Liver (tissue), 9 donors: ENCODE data around the gene MSI2. TPM values are rescaled to one million over a fixed set of nuclear protein-coding genes. Genes with fewer than 3 reads are reported as not detected.

Source experiments
- DNase-seq: peaks from one replicate; pipeline ENCODE4 v3.0.0-alpha.2; 2017; ENCODE audit warnings: low spot score
- H3K27ac ChIP-seq, 2 donors: one replicate each; pipeline ENCODE4 v1.7.0; 2013; ENCODE audit warnings: inconsistent platforms in 2 of 2, low read length in 2 of 2, control low read depth in 1 of 2, low read depth in 1 of 2, mild to moderate bottlenecking in 1 of 2
- H3K27me3 ChIP-seq, 4 donors: one replicate each; pipeline versions ENCODE4 v1.6.1 to v1.7.0; 2013; ENCODE audit warnings: low read length in 3 of 4, inconsistent platforms in 1 of 4, mild to moderate bottlenecking in 1 of 4, moderate library complexity in 1 of 4; ENCODE audit not compliant: control insufficient read depth in 4 of 4, insufficient read depth in 4 of 4
- H3K36me3 ChIP-seq, 4 donors: one replicate each; pipeline versions ENCODE4 v1.6.1 to v1.7.0; 2013; ENCODE audit warnings: low read length in 3 of 4, mild to moderate bottlenecking in 3 of 4, low read depth in 1 of 4, moderate library complexity in 1 of 4; ENCODE audit not compliant: control insufficient read depth in 4 of 4, insufficient read depth in 3 of 4
- H3K4me1 ChIP-seq, 4 donors: one replicate each; pipeline versions ENCODE4 v1.6.1 to v1.7.0; 2013; ENCODE audit warnings: low read length in 3 of 4, mild to moderate bottlenecking in 3 of 4, moderate library complexity in 1 of 4; ENCODE audit not compliant: control insufficient read depth in 4 of 4, insufficient read depth in 4 of 4
- H3K4me3 ChIP-seq, 3 donors: one replicate each; pipeline versions ENCODE4 v1.6.1 to v1.7.0; 2013; ENCODE audit warnings: low read length in 3 of 3, control low read depth in 1 of 3, low read depth in 1 of 3, mild to moderate bottlenecking in 1 of 3
- H3K9ac ChIP-seq, 2 donors: one replicate each; pipeline ENCODE4 v1.7.0; 2013; ENCODE audit warnings: low read length in 2 of 2, mild to moderate bottlenecking in 2 of 2, moderate library complexity in 2 of 2, control low read depth in 1 of 2, low read depth in 1 of 2
- H3K9me3 ChIP-seq, 4 donors: one replicate each; pipeline versions ENCODE4 v1.6.1 to v1.7.0; 2013; ENCODE audit warnings: low read length in 3 of 4; ENCODE audit not compliant: control insufficient read depth in 4 of 4
- EGR1 ChIP-seq, 2 donors: IDR thresholded peaks; 2 replicates each; pipeline ENCODE4 v1.6.1; 2016 to 2018; ENCODE audit warnings: antibody characterized with exemption in 2 of 2, low read depth in 2 of 2
- FOXA1 ChIP-seq: IDR thresholded peaks from 2 replicates; pipeline ENCODE4 v1.6.1; 2016; ENCODE audit warnings: antibody characterized with exemption
- FOXA2 ChIP-seq: IDR thresholded peaks from 2 replicates; pipeline ENCODE4 v1.6.1; 2016; ENCODE audit warnings: antibody characterized with exemption
- HNF4A ChIP-seq, 2 donors: conservative IDR thresholded peaks; 2 replicates each; pipeline ENCODE4 v1.6.1; 2016; ENCODE audit warnings: antibody characterized with exemption in 2 of 2, mild to moderate bottlenecking in 2 of 2
- HNF4G ChIP-seq: IDR thresholded peaks from 2 replicates; pipeline ENCODE4 v1.6.1; 2016; ENCODE audit warnings: antibody characterized with exemption
- NR2F2 ChIP-seq: IDR thresholded peaks from 2 replicates; pipeline ENCODE4 v1.6.1; 2016; ENCODE audit warnings: antibody characterized with exemption
- RAD21 ChIP-seq, 2 donors: IDR thresholded peaks; 2 replicates each; pipeline ENCODE4 v1.6.1; 2016; ENCODE audit warnings: antibody characterized with exemption in 2 of 2, mild to moderate bottlenecking in 2 of 2
- RXRA ChIP-seq, 2 donors: IDR thresholded peaks; 2 replicates each; pipeline ENCODE4 v1.6.1; 2017 to 2018; ENCODE audit warnings: antibody characterized with exemption in 2 of 2, mild to moderate bottlenecking in 1 of 2
- SP1 ChIP-seq: IDR thresholded peaks from 2 replicates; pipeline ENCODE4 v1.6.1; 2018; ENCODE audit warnings: antibody characterized with exemption, mild to moderate bottlenecking
- TAF1 ChIP-seq: conservative IDR thresholded peaks from 2 replicates; pipeline ENCODE4 v1.6.1; 2016; ENCODE audit warnings: antibody characterized with exemption, mild to moderate bottlenecking
- WGBS: extraction: QIAGEN DNeasy Blood & Tissue Kit; methylation state at CpG from one replicate; pipeline ENCODE4 v1.1.7; 2013; 5-methylcytosine and 5-hydroxymethylcytosine counted together
- polyA plus RNA-seq, 2 donors: library from polyadenylated mRNA; stranded (reverse) in 1 of 2; unstranded in 1 of 2; fragments of 200-250 nt in 1 of 2; fragments of >200 nt in 1 of 2; fragmentation: Nextera tagmentation in 1 of 2; extraction: Ambion mirVana in 1 of 2; gene quantifications; one replicate each; pipeline versions ENCODE4 v1.2.1 to v1.2.3, GENCODE V29; 2013 to 2015
- total RNA-seq, 2 donors: library from RNA; depleted of rRNA; stranded (reverse); fragments of >200 nt; gene quantifications; one replicate each; pipeline ENCODE4 v1.2.3, GENCODE V29; 2014
- TF ChIP-seq, protein P1 (sequence below): IDR thresholded peaks from 2 replicates; pipeline ENCODE4 v1.6.1; 2016; ENCODE audit warnings: antibody characterized with exemption
- TF ChIP-seq, protein P2 (sequence below): IDR thresholded peaks from 2 replicates; pipeline ENCODE4 v1.6.1; 2016; ENCODE audit warnings: antibody characterized with exemption
- TF ChIP-seq, protein P3 (sequence below): fragments of 150-350 bp; IDR thresholded peaks from 2 replicates; pipeline ENCODE4 v1.5.1; 2017; ENCODE audit warnings: improper control_type of control experiment, low read depth, low read length; ENCODE audit not compliant: missing input control
- TF ChIP-seq, protein P4 (sequence below): IDR thresholded peaks from 2 replicates; pipeline ENCODE4 v1.6.1; 2016; ENCODE audit warnings: antibody characterized with exemption
- donor health status: healthy.
- donor health status: healthy.
- donor health status: healthy.
- donor health status: healthy.
- donor health status: healthy.

MSI2 gene
- total and polyA plus RNA-seq, 4 donors, result 5.7 to 15.6 (median 9.2) TPM

DNA sequence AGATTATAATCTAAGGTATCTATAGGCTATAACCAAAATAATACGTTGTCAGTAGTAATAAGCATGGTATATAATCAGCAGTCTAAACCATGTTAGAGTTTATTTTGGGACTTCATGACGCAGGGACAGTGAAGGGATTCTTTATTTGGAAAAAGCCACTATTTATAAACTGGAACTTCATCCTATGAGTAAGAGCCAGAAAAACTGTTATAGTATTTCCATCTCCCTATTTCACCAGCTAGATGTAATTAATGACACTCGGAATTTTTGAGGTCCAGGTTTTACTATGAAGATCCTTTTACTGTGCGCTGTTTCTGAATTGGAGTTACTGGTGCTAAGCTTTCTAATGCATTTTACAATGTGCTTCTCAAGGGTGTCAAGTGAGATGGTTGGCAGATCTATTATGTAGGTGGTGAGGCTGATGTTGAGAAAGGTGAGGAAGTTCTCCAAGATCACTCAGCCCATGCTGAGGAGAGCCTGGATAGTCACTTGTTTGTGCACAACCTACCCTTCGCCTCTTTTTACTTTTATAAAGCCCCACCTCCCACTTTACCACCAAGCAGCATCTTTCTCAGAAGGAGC lies 149.3 kb downstream of the MSI2 start:
- H3K4me3 ChIP-seq, result no peak overlapping the region
- peaks cover 0 to 6% (median 0%) of the 10 kb centered on the region in 4 donors for H3K36me3 ChIP-seq
- H3K27me3 ChIP-seq, result no peaks in the 10 kb centered on the region
- H3K4me1 ChIP-seq, result no peaks in the 10 kb centered on the region
- TF ChIP-seq, protein P1, sequence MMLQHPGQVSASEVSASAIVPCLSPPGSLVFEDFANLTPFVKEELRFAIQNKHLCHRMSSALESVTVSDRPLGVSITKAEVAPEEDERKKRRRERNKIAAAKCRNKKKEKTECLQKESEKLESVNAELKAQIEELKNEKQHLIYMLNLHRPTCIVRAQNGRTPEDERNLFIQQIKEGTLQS, result no peak
- TF ChIP-seq HNF4A (conservative IDR thresholded peaks at IDR 0.05) (no peak), SP1 (no peak), EGR1 (IDR thresholded peaks at IDR 0.05; ENCODE audit: low read depth in 2 of 2) (no peak), RXRA (IDR thresholded peaks at IDR 0.05) (no peak), FOXA2 (no peak), TAF1 (no peak), RAD21 (IDR thresholded peaks at IDR 0.05) (no peak), HNF4G (no peak)
- TF ChIP-seq, protein P2, sequence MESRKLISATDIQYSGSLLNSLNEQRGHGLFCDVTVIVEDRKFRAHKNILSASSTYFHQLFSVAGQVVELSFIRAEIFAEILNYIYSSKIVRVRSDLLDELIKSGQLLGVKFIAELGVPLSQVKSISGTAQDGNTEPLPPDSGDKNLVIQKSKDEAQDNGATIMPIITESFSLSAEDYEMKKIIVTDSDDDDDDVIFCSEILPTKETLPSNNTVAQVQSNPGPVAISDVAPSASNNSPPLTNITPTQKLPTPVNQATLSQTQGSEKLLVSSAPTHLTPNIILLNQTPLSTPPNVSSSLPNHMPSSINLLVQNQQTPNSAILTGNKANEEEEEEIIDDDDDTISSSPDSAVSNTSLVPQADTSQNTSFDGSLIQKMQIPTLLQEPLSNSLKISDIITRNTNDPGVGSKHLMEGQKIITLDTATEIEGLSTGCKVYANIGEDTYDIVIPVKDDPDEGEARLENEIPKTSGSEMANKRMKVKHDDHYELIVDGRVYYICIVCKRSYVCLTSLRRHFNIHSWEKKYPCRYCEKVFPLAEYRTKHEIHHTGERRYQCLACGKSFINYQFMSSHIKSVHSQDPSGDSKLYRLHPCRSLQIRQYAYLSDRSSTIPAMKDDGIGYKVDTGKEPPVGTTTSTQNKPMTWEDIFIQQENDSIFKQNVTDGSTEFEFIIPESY, result no peak
- TF ChIP-seq, protein P3, sequence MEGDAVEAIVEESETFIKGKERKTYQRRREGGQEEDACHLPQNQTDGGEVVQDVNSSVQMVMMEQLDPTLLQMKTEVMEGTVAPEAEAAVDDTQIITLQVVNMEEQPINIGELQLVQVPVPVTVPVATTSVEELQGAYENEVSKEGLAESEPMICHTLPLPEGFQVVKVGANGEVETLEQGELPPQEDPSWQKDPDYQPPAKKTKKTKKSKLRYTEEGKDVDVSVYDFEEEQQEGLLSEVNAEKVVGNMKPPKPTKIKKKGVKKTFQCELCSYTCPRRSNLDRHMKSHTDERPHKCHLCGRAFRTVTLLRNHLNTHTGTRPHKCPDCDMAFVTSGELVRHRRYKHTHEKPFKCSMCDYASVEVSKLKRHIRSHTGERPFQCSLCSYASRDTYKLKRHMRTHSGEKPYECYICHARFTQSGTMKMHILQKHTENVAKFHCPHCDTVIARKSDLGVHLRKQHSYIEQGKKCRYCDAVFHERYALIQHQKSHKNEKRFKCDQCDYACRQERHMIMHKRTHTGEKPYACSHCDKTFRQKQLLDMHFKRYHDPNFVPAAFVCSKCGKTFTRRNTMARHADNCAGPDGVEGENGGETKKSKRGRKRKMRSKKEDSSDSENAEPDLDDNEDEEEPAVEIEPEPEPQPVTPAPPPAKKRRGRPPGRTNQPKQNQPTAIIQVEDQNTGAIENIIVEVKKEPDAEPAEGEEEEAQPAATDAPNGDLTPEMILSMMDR, result no peak
- TF ChIP-seq, protein P4, sequence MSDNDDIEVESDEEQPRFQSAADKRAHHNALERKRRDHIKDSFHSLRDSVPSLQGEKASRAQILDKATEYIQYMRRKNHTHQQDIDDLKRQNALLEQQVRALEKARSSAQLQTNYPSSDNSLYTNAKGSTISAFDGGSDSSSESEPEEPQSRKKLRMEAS, result no peak
- H3K9ac ChIP-seq, result no peak overlapping the region
- H3K27ac ChIP-seq, result no peak overlapping the region
- no peak for DNase-seq
- no peaks in the 10 kb centered on the region for H3K9me3 ChIP-seq
- 91% methylated on average over 5 of the region's 5 CpGs for WGBS

DNA sequence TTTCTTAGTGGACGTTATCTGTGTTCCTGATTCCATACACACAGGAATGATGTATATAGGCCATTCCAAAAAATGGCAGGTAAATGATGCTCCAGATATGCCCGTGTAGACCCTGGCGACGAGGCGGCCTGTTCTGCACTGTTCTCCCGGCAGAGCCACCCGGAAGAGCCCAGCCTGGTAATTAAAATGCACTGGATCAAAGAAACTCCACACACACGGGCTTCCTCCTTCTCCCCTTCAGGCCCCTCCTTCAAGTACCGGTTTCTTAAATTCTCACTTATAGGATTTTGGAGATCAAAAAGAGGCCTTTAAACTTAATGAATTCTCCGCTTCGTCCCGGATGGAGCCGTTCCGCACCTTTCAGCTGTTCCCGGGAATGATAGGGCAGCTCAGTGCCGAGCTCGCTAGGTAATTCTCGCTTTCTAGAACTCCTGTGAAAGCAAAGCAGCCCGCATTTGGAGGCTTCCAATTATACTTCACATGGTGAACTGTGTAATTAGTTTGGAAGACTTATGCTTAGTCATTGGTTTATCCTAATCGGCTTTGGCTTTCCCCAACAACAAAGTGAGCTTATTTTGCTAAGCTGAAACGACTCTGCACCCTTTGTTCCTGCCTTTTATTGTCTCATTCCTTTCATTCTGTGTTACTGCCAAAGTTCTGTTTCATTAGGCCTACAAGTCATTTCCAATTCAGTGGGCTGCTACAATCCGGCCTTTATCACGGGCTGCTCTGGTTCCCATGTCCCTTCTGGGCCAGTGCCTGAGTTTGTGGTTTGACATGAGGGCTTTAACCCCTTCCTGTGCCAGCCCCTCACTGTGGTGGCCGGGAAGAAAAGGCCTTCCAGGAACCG lies 150.0 kb downstream of the MSI2 start:
- 79% methylated on average over 25 of the region's 25 CpGs for WGBS
- no peak for DNase-seq
- Histone ChIP-seq H3K36me3 (peaks cover 0 to 6% (median 0%) of the 10 kb centered on the region in 4 donors), H3K27ac (no peak overlapping the region), H3K4me3 (no peak overlapping the region), H3K9me3 (no peaks in the 10 kb centered on the region), H3K27me3 (no peaks in the 10 kb centered on the region), H3K4me1 (no peaks in the 10 kb centered on the region), H3K9ac (no peak overlapping the region)
- TF ChIP-seq, protein P2, result no peak
- TF ChIP-seq NR2F2, result peak; percentile 10
- TF ChIP-seq FOXA1, result no peak
